HG03108 (cell line): ENCODE measurements around the gene ARHGAP42.
"Not testable (repeated sequence)": the region's sequence is repeated elsewhere in the genome, so short reads cannot be mapped to it uniquely, and the experiment has no call there.

Experiments
- ATAC-seq: cut with Tn5 transposase; IDR thresholded peaks from one replicate; pipeline ENCODE4 v1.9.1; 2021; ENCODE audit warnings: moderate library complexity; ENCODE audit not compliant: unreplicated experiment

ARHGAP42 gene, protein sequence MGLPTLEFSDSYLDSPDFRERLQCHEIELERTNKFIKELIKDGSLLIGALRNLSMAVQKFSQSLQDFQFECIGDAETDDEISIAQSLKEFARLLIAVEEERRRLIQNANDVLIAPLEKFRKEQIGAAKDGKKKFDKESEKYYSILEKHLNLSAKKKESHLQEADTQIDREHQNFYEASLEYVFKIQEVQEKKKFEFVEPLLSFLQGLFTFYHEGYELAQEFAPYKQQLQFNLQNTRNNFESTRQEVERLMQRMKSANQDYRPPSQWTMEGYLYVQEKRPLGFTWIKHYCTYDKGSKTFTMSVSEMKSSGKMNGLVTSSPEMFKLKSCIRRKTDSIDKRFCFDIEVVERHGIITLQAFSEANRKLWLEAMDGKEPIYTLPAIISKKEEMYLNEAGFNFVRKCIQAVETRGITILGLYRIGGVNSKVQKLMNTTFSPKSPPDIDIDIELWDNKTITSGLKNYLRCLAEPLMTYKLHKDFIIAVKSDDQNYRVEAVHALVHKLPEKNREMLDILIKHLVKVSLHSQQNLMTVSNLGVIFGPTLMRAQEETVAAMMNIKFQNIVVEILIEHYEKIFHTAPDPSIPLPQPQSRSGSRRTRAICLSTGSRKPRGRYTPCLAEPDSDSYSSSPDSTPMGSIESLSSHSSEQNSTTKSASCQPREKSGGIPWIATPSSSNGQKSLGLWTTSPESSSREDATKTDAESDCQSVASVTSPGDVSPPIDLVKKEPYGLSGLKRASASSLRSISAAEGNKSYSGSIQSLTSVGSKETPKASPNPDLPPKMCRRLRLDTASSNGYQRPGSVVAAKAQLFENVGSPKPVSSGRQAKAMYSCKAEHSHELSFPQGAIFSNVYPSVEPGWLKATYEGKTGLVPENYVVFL

DNA sequence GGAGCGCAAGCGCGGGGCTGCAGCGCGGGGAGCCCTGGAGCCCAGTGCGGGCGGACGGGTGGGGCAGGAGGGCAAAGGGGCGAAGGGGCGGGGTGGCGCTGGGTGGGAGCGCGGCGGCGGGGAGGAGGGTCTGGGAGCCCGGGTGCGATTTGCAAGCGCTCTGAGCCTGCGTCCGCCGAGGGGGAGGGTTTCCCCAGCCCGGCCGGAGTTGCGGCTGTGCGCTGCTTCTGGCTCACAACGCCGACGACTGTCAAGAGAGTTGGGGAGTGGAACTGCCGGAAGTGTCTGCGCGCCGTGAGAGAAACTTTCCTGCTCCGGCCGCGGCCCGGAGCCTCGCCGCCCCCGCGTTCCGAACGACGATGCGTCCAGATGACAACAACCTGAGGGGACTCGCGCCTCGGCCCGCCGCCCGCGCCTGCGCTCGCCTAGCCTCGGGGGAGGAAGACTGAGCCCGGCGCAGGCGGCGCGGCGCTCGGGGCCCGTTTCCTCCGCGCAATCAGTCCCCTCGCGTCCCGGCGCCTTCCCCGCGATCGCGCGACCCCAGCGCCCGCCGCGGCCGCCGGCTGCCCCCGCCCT, at the start of gene ARHGAP42:
Gene ARHGAP42, plus strand, starts transcription at position 235 of the 576 bp plus-strand sequence. CDS start 391 bp downstream, outside the sequence.
- ATAC-seq, result peak; percentile 60

DNA sequence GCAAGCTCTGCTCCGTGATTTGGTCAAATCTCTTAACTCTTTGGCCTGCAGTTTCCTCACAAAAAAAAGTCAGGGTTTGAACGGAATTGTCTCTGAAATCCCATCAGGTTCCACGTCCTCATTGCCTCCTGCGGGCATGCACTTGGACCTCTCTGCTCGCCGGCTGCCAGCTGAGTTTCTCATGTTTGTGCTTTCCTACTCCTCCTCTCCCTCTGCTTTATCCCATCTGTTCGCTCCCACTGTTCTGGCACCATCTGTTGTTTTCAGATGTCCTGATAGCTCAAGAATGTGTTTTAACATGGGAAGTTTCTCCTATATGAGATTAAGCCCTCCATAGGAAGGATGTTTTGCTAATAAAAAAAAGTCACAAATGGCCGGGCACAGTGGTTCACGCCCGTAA, 49.4 kb upstream of the ARHGAP42 start:
- ATAC-seq, result no peak

DNA sequence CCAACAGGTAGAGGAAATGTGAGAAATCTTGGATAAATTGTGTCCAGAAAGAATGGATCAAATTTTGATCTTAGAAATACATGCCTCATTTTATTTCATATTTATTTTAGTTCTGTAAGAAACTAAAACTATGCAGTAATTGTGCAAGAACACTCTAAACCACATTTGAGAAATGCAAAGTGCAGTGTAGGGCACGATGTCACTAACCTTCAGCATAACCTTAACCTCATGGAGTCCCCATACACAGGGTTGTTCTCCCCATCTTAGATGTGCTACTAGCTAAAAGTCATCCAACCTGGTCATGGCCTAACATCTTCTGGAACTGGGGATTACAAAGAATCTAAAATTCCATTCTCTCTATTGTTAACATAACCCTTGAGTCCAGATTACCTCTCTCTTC, 48.4 kb upstream of the ARHGAP42 start:
- no peak for ATAC-seq

DNA sequence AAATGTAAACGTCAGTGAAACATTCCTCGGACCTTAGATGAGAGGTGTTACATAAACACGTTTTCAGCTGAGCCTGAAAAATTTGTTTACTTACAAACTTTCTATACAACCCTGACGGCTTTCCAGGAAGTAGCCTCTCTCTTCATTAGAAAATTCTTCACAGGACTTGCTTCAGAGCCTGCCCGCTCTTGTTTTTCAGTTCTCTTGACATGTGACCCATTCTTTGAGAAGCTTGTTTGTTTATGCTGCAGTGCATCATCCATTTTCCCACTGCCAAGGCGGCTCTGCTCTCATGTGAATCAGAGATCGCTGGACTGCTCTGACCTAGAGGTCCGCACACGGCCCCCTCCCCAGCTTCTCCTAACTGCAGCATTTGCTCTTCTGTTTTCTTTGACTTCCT, 47.9 kb upstream of the ARHGAP42 start:
- no peak for ATAC-seq

DNA sequence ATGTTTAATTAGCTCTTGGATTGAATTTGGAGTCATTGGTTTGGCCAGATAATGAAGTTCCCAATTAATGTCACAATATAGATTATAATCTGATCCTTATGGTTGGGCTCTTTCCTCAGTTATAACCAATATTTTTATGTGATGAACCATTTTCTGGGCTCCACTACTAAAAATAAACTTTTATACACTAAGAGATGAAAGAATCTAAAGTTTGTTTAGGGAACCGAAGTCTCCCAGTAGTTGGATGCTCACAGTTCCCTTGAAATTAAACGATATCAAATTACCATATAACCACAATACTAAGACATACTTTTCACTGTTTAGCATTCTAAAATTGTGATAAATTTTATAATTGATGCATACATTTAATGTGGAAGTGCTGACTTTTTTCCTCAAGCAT, 47.0 kb upstream of the ARHGAP42 start:
- ATAC-seq, result no peak

DNA sequence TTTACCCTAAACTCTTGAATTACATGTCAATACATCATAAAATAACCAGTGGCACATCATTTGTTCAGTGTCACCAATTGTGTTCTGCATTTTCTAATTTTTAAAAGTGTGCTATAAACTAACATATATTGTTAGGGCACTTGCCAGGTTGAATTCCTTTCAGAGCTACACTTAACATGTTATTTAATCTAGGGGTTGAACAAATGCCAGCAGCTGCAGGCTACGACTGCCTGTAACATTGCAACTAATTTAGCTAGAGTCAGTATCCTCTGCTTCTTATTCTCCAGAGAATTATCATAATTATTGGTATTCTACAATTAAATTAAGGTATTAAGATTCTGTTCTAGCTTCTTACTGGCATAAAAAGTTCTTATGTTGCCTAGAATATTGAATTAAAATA, 46.4 kb upstream of the ARHGAP42 start:
- ATAC-seq, result no peak

DNA sequence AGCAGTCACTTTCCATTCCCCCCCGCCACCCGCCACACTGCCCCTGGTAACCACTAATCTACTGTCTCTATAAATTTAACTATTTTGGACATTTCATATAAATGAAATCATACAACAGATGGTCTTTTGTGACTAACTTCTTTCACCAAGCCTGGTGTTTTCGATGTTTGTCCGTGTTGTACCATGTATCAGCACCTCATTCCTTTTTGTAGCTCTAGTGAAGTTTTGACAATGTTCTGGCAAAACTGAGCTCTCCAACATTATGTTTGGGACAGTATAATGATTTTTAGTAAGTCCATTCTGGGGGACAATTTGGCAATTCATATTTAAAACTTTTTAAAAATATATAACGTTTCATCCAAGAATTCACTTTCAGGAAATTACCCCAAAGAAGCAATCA, 45.6 kb upstream of the ARHGAP42 start:
- no peak for ATAC-seq

DNA sequence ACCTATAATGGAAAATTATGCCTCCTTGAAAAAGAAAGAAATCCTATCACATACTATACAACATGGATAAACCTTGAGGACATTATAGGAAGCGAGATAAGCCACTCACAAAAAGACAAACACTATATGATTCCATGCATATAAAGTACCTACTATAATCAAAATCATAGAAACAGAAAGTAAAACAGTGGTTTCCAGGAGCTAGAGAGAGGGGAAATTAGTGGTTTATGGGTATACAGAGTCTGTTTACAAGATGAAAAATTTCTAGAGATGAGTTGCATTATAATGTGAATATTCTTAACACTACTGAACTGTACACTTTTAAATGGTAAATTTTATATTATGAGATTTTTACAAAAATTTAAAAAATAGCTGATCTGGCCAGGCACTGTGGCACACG, 40.5 kb upstream of the ARHGAP42 start:
- no peak for ATAC-seq

DNA sequence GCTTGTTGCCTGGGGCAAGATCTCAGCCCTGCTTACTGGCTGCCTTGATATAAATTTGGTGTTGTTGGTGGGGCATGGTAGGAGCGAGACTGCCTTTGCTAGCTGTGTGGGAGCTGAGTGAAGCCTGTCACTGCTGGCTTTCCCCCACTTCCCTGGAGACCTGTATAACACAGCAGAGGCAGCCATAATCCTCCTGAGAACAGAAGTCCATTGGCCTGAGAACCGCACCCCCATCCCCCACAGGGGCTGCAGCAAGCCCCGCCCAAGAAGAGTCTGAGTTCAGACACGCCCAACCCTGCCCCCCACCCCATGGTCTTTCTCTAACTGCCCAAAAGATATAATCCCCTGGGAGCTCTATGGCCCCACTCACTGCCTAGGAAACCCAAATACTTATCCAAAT, 39.2 kb upstream of the ARHGAP42 start:
- ATAC-seq, result no peak

DNA sequence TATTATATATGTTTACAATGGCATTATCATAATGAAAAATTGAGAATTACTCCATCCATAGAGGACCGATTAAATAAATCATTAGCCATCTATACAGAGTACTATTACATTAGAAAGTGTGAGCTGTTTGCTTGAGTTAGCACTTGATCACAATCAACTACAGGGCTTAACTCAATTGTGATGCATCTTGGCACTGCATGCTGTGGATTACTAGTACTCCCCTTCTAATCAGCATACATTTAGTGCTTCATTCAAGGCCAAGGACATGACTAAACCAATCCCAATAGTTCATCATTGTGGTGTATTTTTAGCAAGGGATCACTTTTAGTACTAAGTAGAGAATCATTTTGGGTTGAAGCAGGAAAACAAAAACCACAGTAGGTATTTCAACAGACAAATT, 23.5 kb upstream of the ARHGAP42 start:
- no peak for ATAC-seq

DNA sequence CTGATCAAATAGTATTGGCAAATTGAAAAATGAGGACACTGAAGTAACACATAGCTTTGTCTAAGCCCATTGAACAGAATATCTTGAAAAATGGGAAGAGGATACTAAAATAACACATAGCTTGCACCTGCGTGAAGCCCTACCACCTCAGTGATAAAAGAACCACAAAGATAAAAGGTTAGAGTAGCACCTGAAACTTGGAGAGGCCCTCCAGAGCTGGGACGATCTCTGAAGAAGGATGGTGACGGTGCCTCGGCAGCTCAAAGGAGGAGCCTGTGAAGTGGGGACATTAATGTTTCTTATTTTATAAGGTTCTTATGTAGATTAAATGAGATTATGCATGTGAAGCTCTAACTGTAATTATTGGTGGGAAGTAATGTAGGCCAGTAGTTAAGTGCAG, 23.1 kb upstream of the ARHGAP42 start:
- ATAC-seq, result no peak

DNA sequence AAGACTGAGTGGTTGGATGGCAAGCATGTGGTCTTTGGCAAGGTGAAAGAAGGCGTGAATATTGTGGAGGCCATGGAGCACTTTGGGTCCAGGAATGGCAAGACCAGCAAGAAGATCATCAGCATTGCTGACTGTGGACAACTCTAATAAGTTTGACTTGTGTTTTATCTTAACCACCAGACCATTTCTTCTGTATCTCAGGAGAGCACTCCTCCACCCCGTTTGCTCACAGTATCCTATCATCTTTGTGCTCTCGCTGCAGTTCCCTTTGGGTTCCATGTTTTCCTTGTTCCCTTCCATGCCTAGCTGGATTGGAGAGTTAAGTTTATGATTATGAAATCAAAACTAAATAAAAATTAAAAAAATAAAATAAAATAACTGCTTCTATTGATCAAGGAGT, 20.3 kb upstream of the ARHGAP42 start:
- ATAC-seq, result not testable (repeated sequence)

DNA sequence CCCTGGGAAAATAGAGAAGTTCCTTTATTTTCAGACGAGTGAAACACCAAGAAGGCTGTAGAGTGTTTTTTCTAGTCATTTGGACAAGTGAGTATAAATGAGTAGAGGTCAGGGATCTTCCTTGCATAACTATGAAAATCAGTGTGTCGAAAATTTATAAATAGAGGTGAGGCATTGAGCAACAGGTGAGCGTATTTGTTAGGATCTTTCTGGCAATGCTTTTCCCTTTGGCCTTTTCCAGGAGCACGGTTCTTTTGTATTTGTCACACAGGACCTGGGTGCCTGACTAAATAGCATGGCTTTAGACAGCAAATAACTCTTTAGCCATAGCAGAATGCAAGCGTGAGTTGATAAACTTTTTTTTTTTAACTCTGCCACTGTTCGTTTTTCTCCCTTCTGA, 19.6 kb upstream of the ARHGAP42 start:
- ATAC-seq, result no peak

DNA sequence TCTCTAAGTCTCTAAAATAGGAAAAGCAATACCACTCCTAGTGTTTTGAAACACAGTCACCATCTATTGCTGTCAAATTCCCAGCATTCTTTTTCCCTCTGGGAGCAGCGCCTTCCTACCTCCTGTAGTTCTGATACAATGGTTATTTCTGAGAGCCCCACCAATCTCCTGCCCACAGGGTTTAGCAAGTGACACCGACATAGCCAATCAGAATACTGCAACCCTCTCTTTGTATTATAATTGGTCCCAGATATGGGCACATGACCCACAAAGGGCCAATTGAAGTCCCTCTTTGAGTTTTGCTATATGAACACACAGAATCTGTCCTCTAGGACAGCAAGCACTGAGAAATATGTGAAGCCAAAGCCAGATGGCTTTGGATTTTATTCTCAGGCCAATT, 16.9 kb upstream of the ARHGAP42 start:
- ATAC-seq, result no peak

DNA sequence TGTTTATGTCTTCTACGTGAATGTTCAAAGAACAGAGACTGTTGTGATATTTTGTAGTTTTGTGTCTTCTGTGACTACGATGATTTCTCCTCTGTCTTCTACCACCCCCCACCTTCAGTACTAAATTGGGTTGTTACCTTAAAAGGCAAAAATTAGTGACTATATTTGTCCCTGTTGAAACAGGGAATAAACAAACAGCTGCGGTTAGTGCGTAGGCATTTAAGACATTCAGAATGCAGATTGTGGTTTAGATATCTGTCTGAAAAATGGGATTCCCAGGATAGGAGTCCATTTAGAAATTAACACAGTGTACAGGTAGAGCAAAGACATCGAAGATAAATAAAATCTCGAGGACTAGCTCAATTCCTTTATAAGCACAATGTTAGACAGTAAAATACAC, 15.6 kb upstream of the ARHGAP42 start:
- no peak for ATAC-seq

DNA sequence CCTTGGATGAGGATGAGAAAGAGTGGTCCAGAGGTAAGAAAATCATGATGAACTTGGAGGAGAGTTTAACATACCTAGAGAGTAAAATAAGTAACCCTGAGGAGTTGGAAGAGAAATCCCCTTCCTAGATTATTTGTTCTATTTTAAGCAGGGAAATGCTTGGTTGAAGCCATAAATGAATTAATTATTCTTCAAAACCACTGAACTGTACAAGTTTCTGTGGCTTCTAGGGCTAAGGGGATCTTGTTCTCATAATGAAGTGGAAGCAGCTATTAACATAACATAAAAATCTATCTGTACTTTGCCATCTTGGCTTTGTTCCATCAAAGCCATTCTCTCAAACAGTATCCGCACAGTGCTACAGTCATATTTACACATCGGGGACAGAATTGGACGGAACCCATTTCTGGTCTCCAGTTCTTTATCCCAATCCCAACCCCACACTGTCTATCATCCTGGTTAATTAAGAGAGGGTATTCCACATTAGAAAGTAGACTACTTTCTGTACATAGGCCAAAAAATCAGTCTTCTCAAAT, 14.5 kb upstream of the ARHGAP42 start:
- ATAC-seq, result no peak

DNA sequence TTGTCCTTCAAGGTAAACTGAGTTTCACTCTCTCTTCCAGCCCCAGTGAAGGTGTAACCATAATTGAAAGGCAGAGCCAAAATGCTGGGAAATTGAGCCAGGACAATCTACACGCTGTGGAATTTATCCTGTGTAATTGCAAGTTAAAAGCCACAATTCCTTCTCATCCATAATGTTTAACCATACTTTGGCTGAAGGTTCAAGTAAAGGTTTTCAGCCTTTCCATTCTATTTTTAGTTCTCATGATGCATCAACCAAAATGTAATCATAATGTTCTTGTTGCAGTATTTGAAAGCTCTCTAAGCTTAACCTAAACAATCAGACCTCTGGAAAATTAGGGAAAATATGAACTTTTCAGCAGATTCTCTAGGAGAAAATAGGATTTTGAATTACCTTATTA, 14.0 kb upstream of the ARHGAP42 start:
- ATAC-seq, result no peak

DNA sequence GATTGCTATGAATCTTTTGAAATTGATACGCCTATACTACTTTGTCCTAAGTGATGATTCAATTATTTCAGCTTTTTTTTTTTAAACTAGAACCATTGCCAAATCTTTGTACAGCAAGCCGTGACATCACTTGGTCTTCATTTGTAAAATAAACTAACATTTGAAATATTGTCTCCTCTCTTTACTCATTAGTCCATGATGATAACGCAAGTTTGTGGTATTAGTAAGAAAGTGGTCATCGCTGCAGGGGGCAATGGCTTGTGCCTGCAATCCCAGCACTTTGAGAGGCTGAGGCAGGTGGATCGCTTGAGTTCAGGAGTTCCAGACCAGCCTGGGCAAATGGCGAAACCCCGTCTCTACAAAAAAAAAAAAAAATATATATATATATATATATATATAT, 12.9 kb upstream of the ARHGAP42 start:
- no peak for ATAC-seq

DNA sequence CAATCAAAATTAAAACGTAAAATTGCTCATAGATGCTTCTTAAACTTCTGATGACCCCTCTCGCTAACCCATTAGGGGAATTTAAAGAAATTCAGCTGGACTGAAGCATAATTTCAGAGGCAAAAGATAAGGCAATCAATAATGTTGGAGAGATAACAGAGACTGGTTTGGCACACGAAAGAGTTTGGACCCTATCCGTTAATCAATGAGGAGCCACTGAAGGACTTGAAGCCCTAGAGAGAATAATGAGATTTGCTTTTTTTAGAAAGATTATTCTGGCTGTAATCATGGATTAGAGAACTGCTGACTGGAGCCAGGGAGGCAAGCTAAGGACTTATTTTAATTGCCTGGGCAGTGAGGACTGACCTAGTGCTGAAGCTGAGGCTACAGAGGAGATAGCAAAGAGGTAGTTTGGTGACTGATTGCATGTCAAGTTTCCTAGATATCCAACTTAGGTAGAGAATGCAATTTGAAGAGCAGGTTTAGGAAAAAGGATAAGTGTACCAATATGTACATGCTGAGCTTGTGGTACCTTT, 11.9 kb upstream of the ARHGAP42 start:
- ATAC-seq, result no peak

DNA sequence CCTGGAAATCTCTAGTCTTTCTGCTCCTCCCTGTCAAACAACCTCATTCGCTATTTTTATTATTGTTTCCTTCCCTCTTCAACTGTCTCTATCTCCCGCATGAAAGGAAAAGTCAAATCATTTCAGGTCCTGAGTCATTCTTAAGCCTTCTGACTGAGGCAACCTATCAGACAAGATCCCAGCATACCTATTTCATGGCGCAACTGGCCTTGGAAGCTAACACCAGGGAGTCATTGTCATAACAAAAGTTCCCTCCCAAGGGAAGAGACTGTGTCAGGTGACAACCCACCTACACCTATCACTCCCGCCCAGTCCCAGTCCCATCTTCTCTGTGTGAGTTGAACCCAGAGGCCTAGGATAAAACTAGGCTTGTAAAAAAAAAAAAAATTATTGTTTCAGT, 10.2 kb upstream of the ARHGAP42 start:
- ATAC-seq, result no peak

DNA sequence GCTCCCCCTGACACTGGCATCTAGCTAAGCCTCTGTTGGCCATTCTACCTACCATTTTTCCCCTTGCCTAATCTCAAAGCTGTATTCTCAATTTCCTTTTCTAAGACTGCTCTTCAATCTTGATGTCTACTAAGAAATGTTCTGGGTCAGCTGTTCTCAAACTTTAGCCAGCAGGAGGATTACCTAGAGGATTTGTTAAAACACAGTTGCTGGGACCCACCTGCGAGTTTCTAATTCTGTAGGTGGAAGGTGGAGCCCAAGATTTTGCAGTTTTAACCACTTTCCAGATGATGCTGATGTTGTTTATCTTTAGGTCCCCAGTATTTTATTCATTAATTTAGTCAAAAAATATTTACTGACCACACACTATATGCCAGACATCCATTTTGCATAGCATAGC, 9.3 kb upstream of the ARHGAP42 start:
- no peak for ATAC-seq
